D341Med (cell line): Measurements from ENCODE around the gene IGSF9.

Source experiments
- DNase-seq: peaks from one replicate; pipeline ENCODE4 v3.0.0; 2012; ENCODE audit warnings: low spot score

The IGSF9 gene

GRCh38 chr1:159945483-159946241 lies at the start of gene IGSF9:
TSS of gene IGSF9 (minus strand) at chr1:159945613. CDS start at chr1:159943454, 2,159 bp downstream.
- peak; percentile 98 for DNase-seq

- no peak for DNase-seq
These were observed 49.5 kb upstream of the IGSF9 start for GRCh38 chr1:159994896-159995295.

GRCh38 chr1:159993911-159994310 lies 48.5 kb upstream of the IGSF9 start:
- no peak for DNase-seq

GRCh38 chr1:159992161-159992560 lies 46.7 kb upstream of the IGSF9 start:
- DNase-seq: no peak

- no peak for DNase-seq
These were observed 46.1 kb upstream of the IGSF9 start for GRCh38 chr1:159991513-159991912.

- DNase-seq: no peak
These were observed 44.6 kb upstream of the IGSF9 start for GRCh38 chr1:159990005-159990404.

GRCh38 chr1:159989581-159989980 lies 44.2 kb upstream of the IGSF9 start:
- no peak for DNase-seq

GRCh38 chr1:159988006-159988405 lies 42.6 kb upstream of the IGSF9 start:
- DNase-seq: no peak

GRCh38 chr1:159987186-159987585 lies 41.8 kb upstream of the IGSF9 start:
- no peak for DNase-seq

GRCh38 chr1:159986531-159986930 lies 41.1 kb upstream of the IGSF9 start:
- no peak for DNase-seq

GRCh38 chr1:159986093-159986492 lies 40.7 kb upstream of the IGSF9 start:
- no peak for DNase-seq

GRCh38 chr1:159985473-159985872 lies 40.1 kb upstream of the IGSF9 start:
- DNase-seq: no peak

- no peak for DNase-seq
These were observed 38.3 kb upstream of the IGSF9 start for GRCh38 chr1:159983681-159984080.

- no peak for DNase-seq
These were observed 36.9 kb upstream of the IGSF9 start for GRCh38 chr1:159982280-159982679.

GRCh38 chr1:159981351-159982055 lies 36.1 kb upstream of the IGSF9 start:
- DNase-seq: no peak

- DNase-seq: no peak
These were observed 35.4 kb upstream of the IGSF9 start for GRCh38 chr1:159980786-159981185.

GRCh38 chr1:159980076-159980475 lies 34.7 kb upstream of the IGSF9 start:
- no peak for DNase-seq

GRCh38 chr1:159979257-159979656 lies 33.8 kb upstream of the IGSF9 start:
- DNase-seq: no peak

- DNase-seq: no peak
These were observed 32.6 kb upstream of the IGSF9 start for GRCh38 chr1:159978107-159978398.

GRCh38 chr1:159977364-159978106 lies 32.1 kb upstream of the IGSF9 start:
- no peak for DNase-seq

- no peak for DNase-seq
These were observed 29.0 kb upstream of the IGSF9 start for GRCh38 chr1:159974350-159974965.

GRCh38 chr1:159973350-159973940 lies 28.0 kb upstream of the IGSF9 start:
- DNase-seq: no peak
